SU-DHL-6 (cell line): Measurements from ENCODE around the gene MAP3K20.

Experiments
- EZH2phosphoT487 ChIP-seq: fragments of 200-600 bp; sonication (generic), shearing (Covaris generic); conservative IDR thresholded peaks from 2 replicates; pipeline ENCODE4 v1.6.1; 2018; ENCODE audit warnings: mild to moderate bottlenecking, antibody characterized with exemption, low read length, moderate library complexity, mixed read lengths
- TF ChIP-seq, protein P1 (sequence below): fragments of 200-600 bp; sonication (generic); IDR thresholded peaks from one replicate; pipeline ENCODE4 v1.5.1; 2017; ENCODE audit warnings: antibody characterized with exemption, mild to moderate bottlenecking, low read length, moderate library complexity; ENCODE audit not compliant: insufficient read depth, poor library complexity, severe bottlenecking

DNA sequence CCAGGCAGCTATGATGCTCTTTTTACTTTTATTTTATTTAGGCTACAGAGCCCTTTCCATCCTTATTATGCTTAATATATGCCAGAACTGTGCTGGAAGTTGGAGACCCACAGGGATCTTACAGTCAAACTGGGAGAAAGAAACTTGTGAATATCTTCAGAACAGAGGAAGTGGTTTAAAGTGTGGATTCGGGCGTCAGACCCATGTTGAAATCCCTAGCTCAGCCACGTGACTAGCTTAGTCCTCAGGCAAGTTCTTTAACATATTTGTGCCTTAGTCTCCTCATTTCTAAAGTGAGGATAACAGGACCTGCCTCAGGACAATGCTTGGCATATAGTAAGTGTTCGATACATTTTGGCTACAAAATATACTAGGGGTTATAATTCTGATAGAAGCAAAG, 59.1 kb downstream of the MAP3K20 start:
- TF ChIP-seq, protein P1, sequence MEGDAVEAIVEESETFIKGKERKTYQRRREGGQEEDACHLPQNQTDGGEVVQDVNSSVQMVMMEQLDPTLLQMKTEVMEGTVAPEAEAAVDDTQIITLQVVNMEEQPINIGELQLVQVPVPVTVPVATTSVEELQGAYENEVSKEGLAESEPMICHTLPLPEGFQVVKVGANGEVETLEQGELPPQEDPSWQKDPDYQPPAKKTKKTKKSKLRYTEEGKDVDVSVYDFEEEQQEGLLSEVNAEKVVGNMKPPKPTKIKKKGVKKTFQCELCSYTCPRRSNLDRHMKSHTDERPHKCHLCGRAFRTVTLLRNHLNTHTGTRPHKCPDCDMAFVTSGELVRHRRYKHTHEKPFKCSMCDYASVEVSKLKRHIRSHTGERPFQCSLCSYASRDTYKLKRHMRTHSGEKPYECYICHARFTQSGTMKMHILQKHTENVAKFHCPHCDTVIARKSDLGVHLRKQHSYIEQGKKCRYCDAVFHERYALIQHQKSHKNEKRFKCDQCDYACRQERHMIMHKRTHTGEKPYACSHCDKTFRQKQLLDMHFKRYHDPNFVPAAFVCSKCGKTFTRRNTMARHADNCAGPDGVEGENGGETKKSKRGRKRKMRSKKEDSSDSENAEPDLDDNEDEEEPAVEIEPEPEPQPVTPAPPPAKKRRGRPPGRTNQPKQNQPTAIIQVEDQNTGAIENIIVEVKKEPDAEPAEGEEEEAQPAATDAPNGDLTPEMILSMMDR = no peak
- TF ChIP-seq EZH2phosphoT487 = no peak
